ENCODE measurements around the gene FAM151B. TPM values are rescaled to one million over a fixed set of nuclear protein-coding genes. Genes with fewer than 3 reads are reported as not detected.

The FAM151B gene
- total and polyA plus RNA-seq, 2 of the 13 experiments (the other 11 are each of a cell fraction or from before 2014, with no cell fraction given): 0.61 to 1.0 TPM

DNA sequence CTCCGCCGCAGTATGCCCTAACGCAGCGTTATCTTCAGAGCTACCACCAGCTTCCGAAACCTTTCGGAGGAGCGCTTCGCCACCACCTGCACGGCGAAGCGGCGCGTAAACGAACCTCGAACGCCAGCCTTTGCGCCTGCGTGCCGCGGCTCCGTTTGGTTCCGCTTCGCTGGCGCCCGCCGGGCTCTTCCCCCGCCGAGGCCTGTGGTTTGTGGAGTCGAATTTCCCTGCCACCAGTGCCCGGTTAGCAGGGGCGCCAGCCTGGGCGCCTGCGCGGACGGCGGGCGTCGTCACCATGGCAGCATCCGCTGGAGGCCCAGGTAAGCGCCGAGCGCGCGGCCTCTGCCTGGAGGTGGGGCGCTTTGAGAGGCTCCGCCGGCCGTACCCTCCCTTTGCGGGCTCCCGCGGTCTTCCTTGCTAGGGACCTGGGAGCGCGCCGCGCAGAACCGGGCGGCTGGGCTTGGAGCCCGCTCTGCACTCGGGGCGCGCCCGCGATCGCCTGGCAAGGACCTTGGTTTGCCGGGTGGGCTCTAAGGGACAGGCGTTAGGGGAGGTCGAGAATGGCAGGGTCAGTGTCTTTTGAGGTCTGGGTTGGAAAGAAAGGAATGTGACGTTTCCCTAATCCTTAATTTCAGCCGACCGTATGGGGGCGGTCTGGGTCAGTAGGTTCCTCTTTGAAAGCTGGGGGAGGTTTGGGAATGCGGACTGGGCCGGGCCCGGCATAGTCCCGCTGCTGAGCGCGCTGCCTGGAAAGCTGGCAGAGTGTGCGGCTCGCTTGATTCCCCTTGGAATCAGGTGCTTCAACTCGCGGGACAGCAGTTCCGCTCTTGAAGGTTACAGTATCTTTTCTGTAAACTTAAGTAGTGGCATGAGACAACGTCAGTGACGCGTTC, at the start of gene FAM151B (continued):
- TF ChIP-seq, protein P1, sequence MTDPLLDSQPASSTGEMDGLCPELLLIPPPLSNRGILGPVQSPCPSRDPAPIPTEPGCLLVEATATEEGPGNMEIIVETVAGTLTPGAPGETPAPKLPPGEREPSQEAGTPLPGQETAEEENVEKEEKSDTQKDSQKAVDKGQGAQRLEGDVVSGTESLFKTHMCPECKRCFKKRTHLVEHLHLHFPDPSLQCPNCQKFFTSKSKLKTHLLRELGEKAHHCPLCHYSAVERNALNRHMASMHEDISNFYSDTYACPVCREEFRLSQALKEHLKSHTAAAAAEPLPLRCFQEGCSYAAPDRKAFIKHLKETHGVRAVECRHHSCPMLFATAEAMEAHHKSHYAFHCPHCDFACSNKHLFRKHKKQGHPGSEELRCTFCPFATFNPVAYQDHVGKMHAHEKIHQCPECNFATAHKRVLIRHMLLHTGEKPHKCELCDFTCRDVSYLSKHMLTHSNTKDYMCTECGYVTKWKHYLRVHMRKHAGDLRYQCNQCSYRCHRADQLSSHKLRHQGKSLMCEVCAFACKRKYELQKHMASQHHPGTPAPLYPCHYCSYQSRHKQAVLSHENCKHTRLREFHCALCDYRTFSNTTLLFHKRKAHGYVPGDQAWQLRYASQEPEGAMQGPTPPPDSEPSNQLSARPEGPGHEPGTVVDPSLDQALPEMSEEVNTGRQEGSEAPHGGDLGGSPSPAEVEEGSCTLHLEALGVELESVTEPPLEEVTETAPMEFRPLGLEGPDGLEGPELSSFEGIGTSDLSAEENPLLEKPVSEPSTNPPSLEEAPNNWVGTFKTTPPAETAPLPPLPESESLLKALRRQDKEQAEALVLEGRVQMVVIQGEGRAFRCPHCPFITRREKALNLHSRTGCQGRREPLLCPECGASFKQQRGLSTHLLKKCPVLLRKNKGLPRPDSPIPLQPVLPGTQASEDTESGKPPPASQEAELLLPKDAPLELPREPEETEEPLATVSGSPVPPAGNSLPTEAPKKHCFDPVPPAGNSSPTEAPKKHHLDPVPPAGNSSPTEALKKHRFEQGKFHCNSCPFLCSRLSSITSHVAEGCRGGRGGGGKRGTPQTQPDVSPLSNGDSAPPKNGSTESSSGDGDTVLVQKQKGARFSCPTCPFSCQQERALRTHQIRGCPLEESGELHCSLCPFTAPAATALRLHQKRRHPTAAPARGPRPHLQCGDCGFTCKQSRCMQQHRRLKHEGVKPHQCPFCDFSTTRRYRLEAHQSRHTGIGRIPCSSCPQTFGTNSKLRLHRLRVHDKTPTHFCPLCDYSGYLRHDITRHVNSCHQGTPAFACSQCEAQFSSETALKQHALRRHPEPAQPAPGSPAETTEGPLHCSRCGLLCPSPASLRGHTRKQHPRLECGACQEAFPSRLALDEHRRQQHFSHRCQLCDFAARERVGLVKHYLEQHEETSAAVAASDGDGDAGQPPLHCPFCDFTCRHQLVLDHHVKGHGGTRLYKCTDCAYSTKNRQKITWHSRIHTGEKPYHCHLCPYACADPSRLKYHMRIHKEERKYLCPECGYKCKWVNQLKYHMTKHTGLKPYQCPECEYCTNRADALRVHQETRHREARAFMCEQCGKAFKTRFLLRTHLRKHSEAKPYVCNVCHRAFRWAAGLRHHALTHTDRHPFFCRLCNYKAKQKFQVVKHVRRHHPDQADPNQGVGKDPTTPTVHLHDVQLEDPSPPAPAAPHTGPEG (CRISPR knock-in tag; IDR thresholded peaks at IDR 0.05): peak; percentile 61
- TF ChIP-seq ZNF496 (CRISPR knock-in tag; IDR thresholded peaks at IDR 0.05; ENCODE audit: insufficient replicate concordance) (no peak), DNMT3B (CRISPR knock-in tag; conservative IDR thresholded peaks at IDR 0.05) (no peak), ZNF768 (CRISPR knock-in tag; IDR thresholded peaks at IDR 0.05) (peak; percentile 34; the same call in 1 of the 2 replicates), HMG20B (CRISPR knock-in tag; conservative IDR thresholded peaks at IDR 0.05) (no peak; the same call in 1 of the 2 replicates), ZNF292 (CRISPR knock-in tag; IDR thresholded peaks at IDR 0.05; ENCODE audit: borderline replicate concordance, low read depth) (peak; percentile 40; the same call in 1 of the 2 replicates)
- TF ChIP-seq, protein P2, sequence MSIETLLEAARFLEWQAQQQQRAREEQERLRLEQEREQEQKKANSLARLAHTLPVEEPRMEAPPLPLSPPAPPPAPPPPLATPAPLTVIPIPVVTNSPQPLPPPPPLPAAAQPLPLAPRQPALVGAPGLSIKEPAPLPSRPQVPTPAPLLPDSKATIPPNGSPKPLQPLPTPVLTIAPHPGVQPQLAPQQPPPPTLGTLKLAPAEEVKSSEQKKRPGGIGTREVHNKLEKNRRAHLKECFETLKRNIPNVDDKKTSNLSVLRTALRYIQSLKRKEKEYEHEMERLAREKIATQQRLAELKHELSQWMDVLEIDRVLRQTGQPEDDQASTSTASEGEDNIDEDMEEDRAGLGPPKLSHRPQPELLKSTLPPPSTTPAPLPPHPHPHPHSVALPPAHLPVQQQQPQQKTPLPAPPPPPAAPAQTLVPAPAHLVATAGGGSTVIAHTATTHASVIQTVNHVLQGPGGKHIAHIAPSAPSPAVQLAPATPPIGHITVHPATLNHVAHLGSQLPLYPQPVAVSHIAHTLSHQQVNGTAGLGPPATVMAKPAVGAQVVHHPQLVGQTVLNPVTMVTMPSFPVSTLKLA (IDR thresholded peaks at IDR 0.05): peak; percentile 43; the same call in 1 of the 2 replicates
- TF ChIP-seq, protein P3, sequence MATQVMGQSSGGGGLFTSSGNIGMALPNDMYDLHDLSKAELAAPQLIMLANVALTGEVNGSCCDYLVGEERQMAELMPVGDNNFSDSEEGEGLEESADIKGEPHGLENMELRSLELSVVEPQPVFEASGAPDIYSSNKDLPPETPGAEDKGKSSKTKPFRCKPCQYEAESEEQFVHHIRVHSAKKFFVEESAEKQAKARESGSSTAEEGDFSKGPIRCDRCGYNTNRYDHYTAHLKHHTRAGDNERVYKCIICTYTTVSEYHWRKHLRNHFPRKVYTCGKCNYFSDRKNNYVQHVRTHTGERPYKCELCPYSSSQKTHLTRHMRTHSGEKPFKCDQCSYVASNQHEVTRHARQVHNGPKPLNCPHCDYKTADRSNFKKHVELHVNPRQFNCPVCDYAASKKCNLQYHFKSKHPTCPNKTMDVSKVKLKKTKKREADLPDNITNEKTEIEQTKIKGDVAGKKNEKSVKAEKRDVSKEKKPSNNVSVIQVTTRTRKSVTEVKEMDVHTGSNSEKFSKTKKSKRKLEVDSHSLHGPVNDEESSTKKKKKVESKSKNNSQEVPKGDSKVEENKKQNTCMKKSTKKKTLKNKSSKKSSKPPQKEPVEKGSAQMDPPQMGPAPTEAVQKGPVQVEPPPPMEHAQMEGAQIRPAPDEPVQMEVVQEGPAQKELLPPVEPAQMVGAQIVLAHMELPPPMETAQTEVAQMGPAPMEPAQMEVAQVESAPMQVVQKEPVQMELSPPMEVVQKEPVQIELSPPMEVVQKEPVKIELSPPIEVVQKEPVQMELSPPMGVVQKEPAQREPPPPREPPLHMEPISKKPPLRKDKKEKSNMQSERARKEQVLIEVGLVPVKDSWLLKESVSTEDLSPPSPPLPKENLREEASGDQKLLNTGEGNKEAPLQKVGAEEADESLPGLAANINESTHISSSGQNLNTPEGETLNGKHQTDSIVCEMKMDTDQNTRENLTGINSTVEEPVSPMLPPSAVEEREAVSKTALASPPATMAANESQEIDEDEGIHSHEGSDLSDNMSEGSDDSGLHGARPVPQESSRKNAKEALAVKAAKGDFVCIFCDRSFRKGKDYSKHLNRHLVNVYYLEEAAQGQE (IDR thresholded peaks at IDR 0.05; ENCODE audit: borderline replicate concordance in 1 of 2, low read depth in 1 of 2, low read length in 2 of 2): peak in 1 of 2 experiments; percentile 5; a peak in 1 of 4 replicates
- TF ChIP-seq, protein P4, sequence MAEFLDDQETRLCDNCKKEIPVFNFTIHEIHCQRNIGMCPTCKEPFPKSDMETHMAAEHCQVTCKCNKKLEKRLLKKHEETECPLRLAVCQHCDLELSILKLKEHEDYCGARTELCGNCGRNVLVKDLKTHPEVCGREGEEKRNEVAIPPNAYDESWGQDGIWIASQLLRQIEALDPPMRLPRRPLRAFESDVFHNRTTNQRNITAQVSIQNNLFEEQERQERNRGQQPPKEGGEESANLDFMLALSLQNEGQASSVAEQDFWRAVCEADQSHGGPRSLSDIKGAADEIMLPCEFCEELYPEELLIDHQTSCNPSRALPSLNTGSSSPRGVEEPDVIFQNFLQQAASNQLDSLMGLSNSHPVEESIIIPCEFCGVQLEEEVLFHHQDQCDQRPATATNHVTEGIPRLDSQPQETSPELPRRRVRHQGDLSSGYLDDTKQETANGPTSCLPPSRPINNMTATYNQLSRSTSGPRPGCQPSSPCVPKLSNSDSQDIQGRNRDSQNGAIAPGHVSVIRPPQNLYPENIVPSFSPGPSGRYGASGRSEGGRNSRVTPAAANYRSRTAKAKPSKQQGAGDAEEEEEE (CRISPR knock-in tag; IDR thresholded peaks at IDR 0.05; ENCODE audit: borderline replicate concordance): no peak
- TF ChIP-seq, protein P5, sequence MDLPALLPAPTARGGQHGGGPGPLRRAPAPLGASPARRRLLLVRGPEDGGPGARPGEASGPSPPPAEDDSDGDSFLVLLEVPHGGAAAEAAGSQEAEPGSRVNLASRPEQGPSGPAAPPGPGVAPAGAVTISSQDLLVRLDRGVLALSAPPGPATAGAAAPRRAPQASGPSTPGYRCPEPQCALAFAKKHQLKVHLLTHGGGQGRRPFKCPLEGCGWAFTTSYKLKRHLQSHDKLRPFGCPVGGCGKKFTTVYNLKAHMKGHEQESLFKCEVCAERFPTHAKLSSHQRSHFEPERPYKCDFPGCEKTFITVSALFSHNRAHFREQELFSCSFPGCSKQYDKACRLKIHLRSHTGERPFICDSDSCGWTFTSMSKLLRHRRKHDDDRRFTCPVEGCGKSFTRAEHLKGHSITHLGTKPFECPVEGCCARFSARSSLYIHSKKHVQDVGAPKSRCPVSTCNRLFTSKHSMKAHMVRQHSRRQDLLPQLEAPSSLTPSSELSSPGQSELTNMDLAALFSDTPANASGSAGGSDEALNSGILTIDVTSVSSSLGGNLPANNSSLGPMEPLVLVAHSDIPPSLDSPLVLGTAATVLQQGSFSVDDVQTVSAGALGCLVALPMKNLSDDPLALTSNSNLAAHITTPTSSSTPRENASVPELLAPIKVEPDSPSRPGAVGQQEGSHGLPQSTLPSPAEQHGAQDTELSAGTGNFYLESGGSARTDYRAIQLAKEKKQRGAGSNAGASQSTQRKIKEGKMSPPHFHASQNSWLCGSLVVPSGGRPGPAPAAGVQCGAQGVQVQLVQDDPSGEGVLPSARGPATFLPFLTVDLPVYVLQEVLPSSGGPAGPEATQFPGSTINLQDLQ (CRISPR knock-in tag; IDR thresholded peaks at IDR 0.05): peak; percentile 22; the same call in 1 of the 2 replicates

All from HepG2 (cell line).